GM10847 (cell line): ENCODE data around the gene APBB2.

Source experiments
- POLR2A ChIP-seq: IDR thresholded peaks from 2 replicates; pipeline ENCODE4 v1.6.1; 2011; ENCODE audit not compliant: insufficient read length; ENCODE audit errors: extremely low read depth

The APBB2 gene

DNA sequence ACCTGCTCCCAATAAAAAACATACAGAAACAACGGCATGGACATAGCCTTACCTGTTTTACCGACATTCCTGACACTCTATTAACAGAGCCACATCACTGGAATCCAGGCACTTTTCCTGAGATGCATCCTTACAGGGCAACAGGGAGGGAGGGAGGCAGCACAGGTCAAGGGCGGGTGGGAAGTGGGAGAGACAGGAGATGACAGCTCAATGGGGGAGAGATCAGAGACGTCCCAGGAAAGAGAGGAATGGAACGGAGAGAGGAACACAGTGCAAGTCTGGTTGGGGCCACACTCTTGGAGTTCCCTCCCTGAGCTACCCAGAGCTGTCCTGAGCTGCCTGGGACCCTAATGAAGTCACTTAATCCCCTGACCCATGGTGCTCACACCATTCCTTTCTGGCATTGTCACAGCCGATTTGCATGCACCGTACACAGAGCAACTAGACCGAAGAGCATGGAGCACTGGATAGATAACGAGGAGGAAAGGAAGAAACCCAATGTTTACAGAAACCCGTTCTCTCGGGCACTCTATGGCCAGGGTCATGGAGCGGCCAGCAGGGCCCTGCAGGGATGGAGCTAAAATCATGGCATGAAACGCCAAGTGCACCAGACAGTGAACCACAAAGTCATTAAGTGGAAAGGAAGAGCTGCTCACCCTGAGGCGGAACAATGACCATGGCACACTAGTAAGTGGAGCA, 371.5 kb downstream of the APBB2 start:
- TF ChIP-seq POLR2A, result no peak

DNA sequence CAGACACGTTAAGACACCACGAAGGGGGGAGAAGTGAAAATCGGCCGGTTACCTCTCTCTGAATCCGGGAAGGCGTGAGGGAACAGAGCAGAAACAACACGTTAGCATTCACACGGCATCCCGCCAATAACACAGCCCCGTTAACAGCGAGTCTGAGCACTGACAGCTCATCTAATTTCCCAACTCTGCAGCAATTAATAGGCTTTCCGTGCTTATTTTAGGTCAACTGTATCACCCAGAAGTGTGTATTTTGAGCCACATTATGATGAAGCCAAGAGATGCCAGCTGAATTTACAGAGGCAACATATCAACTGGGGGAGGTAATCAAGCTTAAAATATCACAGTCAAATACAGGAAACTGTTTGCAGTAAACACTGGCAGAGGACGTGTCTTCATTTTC, 372.0 kb downstream of the APBB2 start:
- TF ChIP-seq POLR2A, result no peak

DNA sequence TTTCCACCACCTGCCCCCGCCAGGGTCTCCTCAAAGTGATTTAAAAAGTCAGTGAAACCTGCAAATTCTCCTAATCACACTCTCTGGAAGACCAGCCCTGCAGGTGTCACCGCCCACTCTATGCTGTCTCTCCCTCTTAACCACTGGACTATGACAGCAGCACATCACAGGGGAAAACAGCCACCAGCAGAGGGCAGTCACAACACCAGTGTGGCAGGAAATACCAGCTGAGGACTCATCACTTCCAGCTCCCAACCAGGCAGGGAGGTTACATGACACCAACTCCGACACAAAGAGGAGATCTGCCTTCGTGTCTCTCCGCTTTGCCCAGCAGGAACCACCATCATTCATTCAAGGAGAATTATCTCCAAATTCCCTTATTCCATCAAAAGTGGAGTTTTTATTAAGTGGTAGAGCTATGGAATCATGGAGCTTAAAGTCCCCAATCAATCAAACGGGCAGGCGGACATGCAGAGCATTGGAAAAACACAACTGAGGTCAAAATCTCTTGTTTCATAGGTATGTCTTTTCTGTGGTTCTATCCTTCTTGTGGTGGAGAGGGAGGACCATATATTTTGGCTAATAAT, 373.3 kb downstream of the APBB2 start:
- TF ChIP-seq POLR2A, result no peak

DNA sequence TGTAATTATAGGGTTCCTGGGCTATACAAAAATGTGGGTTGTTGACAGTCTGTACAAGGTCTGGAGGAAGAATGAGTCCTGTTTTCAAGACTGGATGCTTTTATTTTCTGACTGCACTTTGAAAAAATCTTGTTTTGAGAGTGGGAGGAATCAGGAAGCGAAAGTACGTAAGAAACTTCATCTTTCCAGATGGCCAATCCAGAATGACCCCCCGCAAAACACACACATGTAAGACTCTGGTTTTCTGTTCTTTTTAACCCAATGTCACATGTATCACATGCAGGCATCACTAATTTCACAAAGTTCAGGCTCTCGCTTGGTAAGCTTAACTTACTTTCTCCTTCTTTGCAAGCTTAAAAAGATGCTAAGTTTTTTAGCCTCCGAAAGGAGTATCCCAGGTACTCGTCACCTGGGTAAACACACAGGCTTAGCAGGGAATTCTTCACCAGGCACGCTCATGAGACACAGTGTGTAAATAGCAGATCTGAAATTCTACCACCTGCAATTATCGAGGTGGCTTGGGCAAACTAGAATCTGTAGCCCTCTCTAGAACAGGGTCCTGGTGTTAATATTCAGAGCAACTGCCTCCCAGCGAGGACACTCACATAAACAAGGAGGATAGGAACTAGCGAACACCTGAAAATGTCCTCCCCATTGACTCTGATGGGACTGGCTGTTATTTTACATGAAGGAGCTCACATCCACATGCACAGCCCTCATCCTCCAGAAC, 373.9 kb downstream of the APBB2 start:
- TF ChIP-seq POLR2A, result no peak

DNA sequence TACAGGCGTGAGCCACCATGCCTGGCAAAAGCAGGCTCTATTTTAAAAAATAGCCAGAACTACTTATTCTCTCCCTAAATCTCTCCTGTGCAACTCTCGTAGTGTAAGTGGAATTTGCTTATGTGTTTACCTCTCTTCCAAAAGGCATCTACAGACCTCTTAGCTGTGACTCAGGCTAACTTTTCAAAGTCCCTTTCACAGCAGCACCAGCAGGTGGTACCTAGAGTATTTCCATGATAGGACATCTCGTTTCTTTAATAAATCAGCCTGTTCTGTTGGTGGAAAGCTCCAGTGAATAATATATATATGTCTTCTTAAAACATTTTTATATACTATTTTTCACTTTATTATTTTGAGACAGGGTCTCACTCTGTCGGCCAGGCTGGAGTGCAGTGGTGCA, 375.6 kb downstream of the APBB2 start:
- no peak for TF ChIP-seq POLR2A

DNA sequence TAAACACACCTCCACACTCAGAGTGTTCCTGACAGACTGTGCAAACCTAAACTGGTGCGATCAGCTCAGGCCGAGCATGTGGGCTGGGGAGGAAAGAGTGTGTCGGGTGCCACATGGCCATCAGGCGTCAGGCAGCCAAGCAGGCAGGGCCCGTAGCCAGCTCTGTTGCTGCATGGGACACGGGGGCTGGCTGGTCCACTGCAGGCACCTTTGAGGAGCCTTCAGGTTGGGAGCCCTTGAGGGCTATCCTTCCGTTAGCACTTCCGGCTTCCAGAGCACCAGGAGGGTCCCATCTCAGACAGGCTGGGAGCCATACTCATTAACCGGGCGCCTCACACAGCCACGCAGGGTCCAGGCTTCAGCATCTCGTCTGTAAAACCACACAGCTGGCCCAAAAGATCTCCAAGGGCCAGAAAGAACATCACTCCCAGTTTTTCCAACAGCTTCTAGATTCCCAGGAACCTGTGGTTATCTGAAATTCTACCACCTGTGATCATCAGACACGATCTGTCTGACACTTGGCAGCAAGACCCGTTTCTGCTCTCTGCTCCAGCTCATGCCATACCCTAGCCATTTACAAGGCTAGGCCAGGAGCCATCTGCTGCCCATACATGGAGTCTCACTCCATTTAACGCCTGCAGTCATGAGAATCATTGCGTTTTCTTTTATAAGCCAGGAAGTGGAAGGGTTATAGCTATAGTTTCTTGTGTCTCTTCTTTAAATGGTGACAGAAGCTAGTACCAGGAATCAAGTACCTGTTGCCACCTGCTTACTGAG, 377.1 kb downstream of the APBB2 start:
- TF ChIP-seq POLR2A, result no peak

DNA sequence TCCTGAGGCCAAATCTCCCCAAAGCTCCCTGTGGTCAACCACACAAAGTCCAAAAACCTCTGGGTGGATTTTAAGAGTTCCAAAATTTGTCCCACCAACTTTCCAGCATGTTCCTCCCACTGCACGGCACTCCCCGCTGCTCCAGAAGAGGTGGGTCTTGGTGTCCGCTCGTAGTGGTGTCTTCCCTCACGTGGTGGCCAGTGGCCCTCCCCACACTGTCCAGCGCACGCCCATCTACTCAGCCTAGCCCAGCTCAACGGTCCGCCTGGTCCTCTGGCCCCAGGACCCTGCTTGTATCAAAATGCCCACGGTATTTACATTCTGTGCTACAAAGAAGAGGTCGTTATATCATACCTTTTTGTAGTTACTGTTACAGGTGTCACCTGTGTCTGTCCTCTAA, 381.1 kb downstream of the APBB2 start:
- TF ChIP-seq POLR2A, result no peak

DNA sequence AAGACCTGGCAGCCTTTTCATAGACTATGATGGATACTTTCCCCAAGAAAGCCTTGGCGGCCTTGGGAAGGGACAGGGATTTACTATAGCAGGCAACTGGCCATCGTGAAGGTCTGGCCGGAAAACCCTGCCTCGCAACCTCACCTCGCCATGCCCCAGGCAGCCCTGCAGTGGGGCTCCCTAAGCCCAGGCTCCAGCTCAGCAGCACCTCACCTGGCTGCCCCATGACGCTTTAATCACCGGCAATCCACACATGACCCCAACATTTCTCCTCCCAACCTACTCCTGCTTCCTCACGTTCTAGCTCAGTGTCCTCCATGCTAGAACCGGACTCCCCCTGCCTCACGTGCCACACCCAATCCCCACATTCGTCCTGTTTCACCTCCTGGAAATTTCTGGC, 382.2 kb downstream of the APBB2 start:
- no peak for TF ChIP-seq POLR2A

DNA sequence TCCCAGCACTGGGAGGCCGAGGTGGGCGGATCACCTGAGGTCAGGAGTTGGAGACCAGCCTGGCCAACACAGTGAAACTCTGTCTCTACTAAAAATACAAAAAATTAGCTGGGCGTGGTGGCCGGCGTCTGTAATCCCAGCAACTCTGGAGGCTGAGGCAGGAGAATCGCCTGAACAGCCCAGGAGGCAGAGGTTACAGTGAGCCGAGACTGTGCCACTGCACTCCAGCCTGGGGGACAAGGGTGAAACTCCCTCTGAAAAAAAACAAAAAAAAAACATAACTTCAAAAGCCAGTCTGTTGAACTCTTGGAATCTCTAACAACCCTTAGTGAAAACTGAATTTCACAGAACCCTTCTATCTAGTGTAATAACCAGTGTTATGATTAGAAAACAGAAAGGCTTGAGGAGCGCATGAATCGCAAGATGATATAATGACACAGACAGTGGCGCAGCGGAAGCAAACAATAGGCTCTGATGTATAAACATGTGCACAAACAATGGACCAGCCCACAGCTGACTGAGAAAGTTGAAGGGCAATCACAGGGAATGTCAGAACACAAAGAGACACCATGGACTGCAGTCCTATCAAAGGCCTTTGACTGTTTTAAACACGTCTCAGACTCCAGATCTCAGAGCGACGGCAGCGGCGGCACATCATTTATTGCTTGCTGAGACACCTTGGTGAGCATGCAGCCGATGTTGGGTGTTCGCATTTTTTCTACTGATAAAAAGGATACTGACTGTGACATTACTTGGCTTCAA, 383.0 kb downstream of the APBB2 start:
- no peak for TF ChIP-seq POLR2A

DNA sequence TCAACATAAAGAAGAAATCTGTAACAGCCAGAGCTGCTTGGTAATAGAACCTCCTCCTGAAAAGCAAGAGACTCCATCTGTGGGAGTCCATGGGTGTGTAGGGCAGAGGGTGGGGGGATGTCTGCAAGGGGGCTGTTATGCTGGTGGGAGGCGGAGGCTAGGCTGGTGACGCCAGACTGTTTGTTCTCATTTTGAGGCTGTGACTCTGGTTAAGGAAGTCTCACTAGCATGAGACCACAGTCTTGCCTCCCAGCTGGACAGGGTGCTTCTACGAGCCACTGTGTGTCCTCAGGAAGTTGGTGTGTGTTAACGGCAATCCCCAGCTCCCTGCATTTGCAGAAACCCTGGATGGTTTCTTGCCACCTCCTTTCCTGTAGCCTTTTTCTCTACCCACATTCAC, 384.8 kb downstream of the APBB2 start:
- no peak for TF ChIP-seq POLR2A

DNA sequence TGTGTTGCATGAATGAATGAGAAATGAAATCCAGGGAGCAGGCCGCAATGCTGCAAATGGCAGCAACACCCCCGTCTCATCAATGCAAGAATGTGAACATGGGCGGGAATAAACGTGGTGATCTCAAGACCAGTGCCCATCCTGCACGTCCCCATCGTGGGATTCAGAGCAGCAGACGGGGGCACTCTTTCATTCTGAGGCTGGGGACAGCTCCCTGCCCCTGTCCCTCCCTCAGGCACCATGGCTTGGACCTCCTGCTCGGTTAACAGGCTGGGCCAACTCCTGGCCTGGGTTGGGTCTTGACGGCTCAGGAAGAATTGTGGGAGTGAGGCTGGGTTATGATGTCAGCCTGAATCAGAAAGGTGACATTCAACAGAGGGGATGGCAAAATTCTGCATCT, 385.7 kb downstream of the APBB2 start:
- TF ChIP-seq POLR2A, result no peak

DNA sequence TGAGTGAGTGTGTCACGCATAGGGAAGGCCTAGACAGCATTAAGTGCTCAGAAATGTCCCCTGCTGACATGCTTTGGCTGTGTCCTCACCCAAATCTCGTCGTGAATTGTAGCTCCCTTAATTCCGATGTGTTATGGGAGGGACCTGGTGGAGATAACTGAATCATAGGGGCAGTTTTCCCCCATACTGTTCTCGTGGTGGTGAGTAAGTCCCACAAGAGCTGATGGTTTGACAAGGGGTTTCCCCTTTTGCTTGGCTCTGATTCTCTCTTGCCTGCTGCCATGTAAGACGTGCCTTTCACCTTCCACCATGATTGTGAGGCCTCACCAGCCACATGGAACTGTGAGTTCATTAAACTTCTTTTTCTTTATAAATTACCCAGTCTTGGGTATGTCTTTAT, 386.6 kb downstream of the APBB2 start:
- TF ChIP-seq POLR2A, result no peak

DNA sequence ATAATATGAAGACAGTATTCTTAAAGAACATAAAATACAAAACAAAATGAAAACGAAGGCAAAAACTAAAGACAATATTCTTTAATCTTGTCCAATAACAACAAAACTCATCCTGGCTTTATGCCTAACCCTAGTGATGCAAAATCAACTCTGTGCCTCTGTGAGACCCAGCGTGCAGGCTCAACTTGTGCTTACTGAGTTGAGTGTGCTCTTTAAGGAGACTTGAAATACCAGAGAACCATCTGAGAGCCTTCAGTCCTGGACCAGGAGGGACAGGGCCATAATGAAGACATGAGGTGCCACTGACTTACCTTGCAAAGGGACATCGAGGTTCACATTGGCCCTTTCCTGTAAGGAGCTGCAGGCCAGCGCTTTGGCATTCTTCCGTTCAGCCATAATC, 387.5 kb downstream of the APBB2 start:
- TF ChIP-seq POLR2A, result no peak

DNA sequence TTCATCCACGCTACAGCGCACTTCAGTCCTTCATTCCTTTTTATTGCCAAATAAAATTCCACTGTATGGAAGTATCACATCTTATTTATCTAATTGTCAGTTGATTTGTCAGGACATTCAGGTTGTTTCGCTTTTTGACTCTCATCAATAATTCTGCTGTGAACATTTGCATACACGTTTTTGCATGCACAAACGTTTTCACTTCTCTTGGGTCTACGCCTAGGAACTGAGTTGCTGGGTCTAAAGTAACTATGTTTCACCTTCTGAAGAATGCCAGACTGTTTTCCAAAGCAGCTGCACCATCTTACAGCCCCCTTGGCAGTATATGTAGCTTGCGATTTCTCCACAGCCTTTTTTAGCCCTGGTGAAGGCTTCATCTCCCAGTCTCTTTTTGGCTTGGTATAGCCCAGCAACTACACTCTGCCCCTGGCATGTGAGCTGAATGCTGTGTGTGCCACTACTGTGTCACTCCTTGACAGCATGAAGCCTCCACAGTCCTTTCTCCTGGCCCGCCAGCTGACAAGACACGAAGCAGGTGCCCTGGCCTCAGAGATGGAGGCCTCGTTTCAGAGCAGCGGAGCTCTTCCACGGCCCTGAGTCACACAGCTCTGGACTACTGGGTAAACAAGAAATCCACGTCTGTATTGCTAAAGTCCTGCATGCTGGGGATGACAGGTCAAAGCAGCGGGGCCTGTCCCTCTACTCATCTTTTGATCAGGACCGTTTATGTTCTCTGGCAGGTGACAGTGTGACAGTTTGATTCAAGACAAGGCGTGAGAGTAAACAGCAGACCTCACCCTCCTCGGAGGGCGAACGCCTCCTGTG, 389.1 kb downstream of the APBB2 start:
- TF ChIP-seq POLR2A, result no peak
